K562 (cell line): Measurements from ENCODE around the gene NCKAP1. TPM values are rescaled to one million over a fixed set of nuclear protein-coding genes. Genes with fewer than 3 reads are reported as not detected.

ENCODE experiments used
- ADNP ChIP-seq: fragments of 200-800 bp; sonication (Bioruptor generic); IDR thresholded peaks from 2 replicates; pipeline ENCODE4 v1.6.1; 2016; ENCODE audit warnings: missing genetic modification characterization, missing compliant biosample characterization
- BRD9 ChIP-seq: fragments of 450-650 bp; IDR thresholded peaks from 2 replicates; pipeline ENCODE4 v1.6.1; 2018; ENCODE audit warnings: low read depth; ENCODE audit not compliant: partially characterized antibody
- CGGBP1 ChIP-seq: fragments of 250-450 bp; sonication (Bioruptor Pico); IDR thresholded peaks from 2 replicates; pipeline ENCODE4 v1.9.0; 2021; ENCODE audit warnings: mild to moderate bottlenecking
- CTBP1 ChIP-seq: fragments of 450-650 bp; IDR thresholded peaks from 2 replicates; pipeline ENCODE4 v1.6.1; 2016; ENCODE audit warnings: borderline replicate concordance
- E2F3 ChIP-seq: fragments of 250-450 bp; sonication (Bioruptor Pico); IDR thresholded peaks from 2 replicates; pipeline ENCODE4 v1.4.0; 2020; ENCODE audit warnings: mild to moderate bottlenecking
- L3MBTL2 ChIP-seq: fragments of 450-650 bp; IDR thresholded peaks from 2 replicates; pipeline ENCODE4 v1.6.1; 2016; ENCODE audit warnings: mild to moderate bottlenecking, moderate library complexity
- MEF2D ChIP-seq: conservative IDR thresholded peaks from 2 replicates; pipeline ENCODE4 v1.6.1; 2016; ENCODE audit warnings: low read depth, missing genetic modification characterization, missing compliant biosample characterization
- OTX1 ChIP-seq: fragments of 450-650 bp; formaldehyde crosslinking; IDR thresholded peaks from 2 replicates; pipeline ENCODE4 v1.4.0; 2022; ENCODE audit warnings: mild to moderate bottlenecking
- POLR2B ChIP-seq: fragments of 450-650 bp; IDR thresholded peaks from 2 replicates; pipeline ENCODE4 v1.6.1; 2018; ENCODE audit warnings: low read depth; ENCODE audit not compliant: partially characterized antibody
- POLR2H ChIP-seq: IDR thresholded peaks from 2 replicates; pipeline ENCODE4 v1.6.1; 2016; ENCODE audit warnings: missing genetic modification characterization, low read depth, mild to moderate bottlenecking, control low read depth, missing compliant biosample characterization, moderate library complexity
- SAFB ChIP-seq: fragments of 200-400 bp; formaldehyde crosslinking; IDR thresholded peaks from 2 replicates; pipeline ENCODE4 v1.6.1; 2017; ENCODE audit warnings: low read depth, low read length, borderline replicate concordance
- SMARCB1 ChIP-seq: IDR thresholded peaks from 2 replicates; pipeline ENCODE4 v1.6.1; 2011; ENCODE audit warnings: improper control_type of control experiment, low read depth; ENCODE audit not compliant: insufficient read length
- ZBTB40 ChIP-seq, 2 experiments: fragments of 450-650 bp in 1 of 2; sonication (generic) in 1 of 2; formaldehyde crosslinking in 1 of 2; IDR thresholded peaks; 2 replicates each; pipeline versions ENCODE4 v1.7.1 to v1.9.0; 2016 to 2022; ENCODE audit warnings: inconsistent platforms in 1 of 2, mild to moderate bottlenecking in 1 of 2, missing genetic modification reagents in 1 of 2
- ZBTB9 ChIP-seq: fragments of 450-650 bp; formaldehyde crosslinking; IDR thresholded peaks from 2 replicates; pipeline ENCODE4 v1.4.0; 2020; ENCODE audit warnings: mild to moderate bottlenecking, moderate library complexity
- ZNF695 ChIP-seq: fragments of 450-650 bp; formaldehyde crosslinking; IDR thresholded peaks from 2 replicates; pipeline ENCODE4 v1.4.0; 2020; ENCODE audit warnings: mild to moderate bottlenecking, moderate library complexity
- ZSCAN32 ChIP-seq: fragments of 450-650 bp; formaldehyde crosslinking; IDR thresholded peaks from 2 replicates; pipeline ENCODE4 v1.4.0; 2020; ENCODE audit warnings: mild to moderate bottlenecking, moderate library complexity
- polyA plus RNA-seq, 8 experiments: library from polyadenylated mRNA; depleted of rRNA in 4 of 8; stranded (reverse) in 5 of 8; unstranded in 3 of 8; fragments of >200 nt; fragmentation: Nextera tagmentation in 2 of 8; fragmentation: Illumina TruSeq in 1 of 8; extraction: Ambion mirVana in 2 of 8; extraction: Trizol in 1 of 8; gene quantifications; 2 replicates each; pipeline versions ENCODE4 v1.2.1 to v1.2.3, GENCODE V29; 2011 to 2014; ENCODE audit warnings: inconsistent platforms in 1 of 8, missing spikeins in 1 of 8
- total RNA-seq, 7 experiments: library from RNA; depleted of rRNA in 6 of 7; stranded (reverse); fragments of >200 nt in 6 of 7; fragmentation: Illumina TruSeq in 2 of 7; extraction: Trizol in 2 of 7; gene quantifications; 2 replicates each; pipeline versions ENCODE4 v1.2.1 to v1.2.3, GENCODE V29; 2011 to 2021; ENCODE audit warnings: low replicate concordance in 1 of 7

NCKAP1 gene
- total and polyA plus RNA-seq, 9 of the 15 experiments (the other 6 are each of a cell fraction or from before 2014, with no cell fraction given) = 34.0 to 153 (median 88.7) TPM

GRCh38 chr2:183038341-183039300 lies at the start of gene NCKAP1 (continued):
- TF ChIP-seq ZBTB9 (CRISPR knock-in tag) = peak; percentile 73; the same call in 1 of the 2 replicates
- peak; percentile 41 for TF ChIP-seq POLR2B
- 0 out of 2 replicates have a peak, but pooled peaks have one; percentile 55 for TF ChIP-seq ZNF695
- TF ChIP-seq MEF2D (tag) = 0 out of 2 replicates have a peak, but pooled peaks have one; percentile 30
- peak; percentile 35; the same call in 1 of the 2 replicates for TF ChIP-seq SAFB
- TF ChIP-seq ZBTB40 (IDR thresholded peaks at IDR 0.05) = peak; percentile 58; the same call in 1 of the 2 replicates
- TF ChIP-seq ZBTB40 (CRISPR knock-in tag; IDR thresholded peaks at IDR 0.05) = no peak
- TF ChIP-seq L3MBTL2 = peak; percentile 74
- TF ChIP-seq E2F3 (CRISPR knock-in tag) = peak; percentile 48; the same call in 1 of the 2 replicates
- peak; percentile 72 for TF ChIP-seq POLR2H (tag)
- peak; percentile 74; the same call in 1 of the 2 replicates for TF ChIP-seq CTBP1
- no peak for TF ChIP-seq ADNP (tag)
- 0 out of 2 replicates have a peak, but pooled peaks have one; percentile 48 for TF ChIP-seq OTX1 (CRISPR knock-in tag)
- TF ChIP-seq CGGBP1 (CRISPR knock-in tag) = peak; percentile 92; the same call in 1 of the 2 replicates
- TF ChIP-seq SMARCB1 = peak; percentile 67
- peak; percentile 73 for TF ChIP-seq BRD9
- peak; percentile 69; the same call in 1 of the 2 replicates for TF ChIP-seq ZSCAN32 (CRISPR knock-in tag)
